Fibroblast of villous mesenchyme (primary cell): Measurements from ENCODE around the gene PNPO. TPM values are rescaled to one million over a fixed set of nuclear protein-coding genes. Genes with fewer than 3 reads are reported as not detected.

Experiments used
- DNase-seq: peaks from one replicate; pipeline ENCODE4 v3.0.0-alpha.2; 2010; ENCODE audit warnings: low read depth
- H3K4me3 ChIP-seq: 2 replicates; pipeline ENCODE4 v1.5.1; 2011; ENCODE audit warnings: low read depth, mild to moderate bottlenecking, low read length
- CTCF ChIP-seq: IDR thresholded peaks from 2 replicates; pipeline ENCODE4 v1.5.1; 2012; ENCODE audit warnings: low read depth, mild to moderate bottlenecking, low read length; ENCODE audit not compliant: insufficient read depth
- total RNA-seq: library from RNA; depleted of rRNA; stranded (reverse); fragments of >200 nt; gene quantifications from 2 replicates; pipeline ENCODE4 v1.2.3, GENCODE V29; 2012

PNPO gene
- total RNA-seq, 1 donor = 49.2 TPM

- no peak overlapping the region for H3K4me3 ChIP-seq
- peak; percentile 64 for DNase-seq
- no peak for TF ChIP-seq CTCF
These were observed 49.8 kb downstream of the PNPO start for GRCh38 chr17:47990962-47991731.

DNA sequence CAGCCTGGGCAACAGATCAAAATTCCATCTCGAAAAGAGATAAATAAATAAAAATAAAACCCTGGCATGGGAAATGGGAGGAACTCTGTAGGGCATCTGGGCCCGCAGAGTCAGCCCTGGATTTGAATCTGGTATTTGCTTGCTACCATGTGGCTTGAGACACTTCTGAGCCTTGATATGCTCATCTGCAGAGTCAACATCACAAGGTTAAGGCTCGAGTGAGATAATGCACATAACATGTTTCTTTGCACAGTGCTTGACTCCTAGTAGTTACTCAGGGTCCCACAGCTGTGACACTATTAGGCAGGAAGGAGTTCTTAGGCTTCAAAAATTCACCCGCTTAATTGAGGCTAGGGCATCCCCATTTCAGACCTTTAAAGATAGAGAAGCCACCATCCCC, 50.8 kb downstream of the PNPO start:
- no peak overlapping the region for H3K4me3 ChIP-seq
- TF ChIP-seq CTCF = no peak
- no peak for DNase-seq

- DNase-seq = no peak
- H3K4me3 ChIP-seq = no peak overlapping the region
- TF ChIP-seq CTCF = no peak
These were observed 51.7 kb downstream of the PNPO start for GRCh38 chr17:47993031-47993564.

- no peak for DNase-seq
- no peak overlapping the region for H3K4me3 ChIP-seq
- TF ChIP-seq CTCF = no peak
These were observed 52.6 kb downstream of the PNPO start for GRCh38 chr17:47993964-47994363.

DNA sequence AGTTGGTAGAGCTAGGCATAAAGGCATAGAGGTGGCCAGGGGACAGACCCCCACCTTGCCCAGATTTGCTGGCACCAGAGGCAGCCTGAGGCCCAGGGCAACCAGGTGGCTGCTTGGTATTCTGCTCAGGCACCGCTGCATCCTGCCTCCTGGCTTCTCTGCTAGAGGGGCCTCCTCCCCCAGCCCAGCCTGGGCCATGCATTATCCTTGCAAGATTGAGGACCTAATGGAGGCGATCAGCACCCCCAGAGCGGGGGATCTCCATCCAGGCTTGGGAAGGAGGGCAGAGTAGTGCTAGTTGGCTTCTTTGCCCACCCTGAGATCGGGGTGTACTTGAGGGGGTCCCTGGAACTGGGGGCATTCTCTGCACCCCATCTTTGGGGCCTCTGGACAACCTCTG, 53.4 kb downstream of the PNPO start:
- TF ChIP-seq CTCF = no peak
- H3K4me3 ChIP-seq = no peak overlapping the region
- DNase-seq = no peak

- DNase-seq = no peak
- TF ChIP-seq CTCF = no peak
- H3K4me3 ChIP-seq = no peak overlapping the region
These were observed 54.0 kb downstream of the PNPO start for GRCh38 chr17:47995241-47995935.
